GM19351 (cell line): ENCODE data around the gene KDM4B.
"Not testable (repeated sequence)": the region's sequence is repeated elsewhere in the genome, so short reads cannot be mapped to it uniquely, and the experiment has no call there.

Experiments
- ATAC-seq: cut with Tn5 transposase; IDR thresholded peaks from one replicate; pipeline ENCODE4 v1.9.1; 2021; ENCODE audit warnings: mild to moderate bottlenecking, moderate library complexity; ENCODE audit not compliant: unreplicated experiment

KDM4B gene

DNA sequence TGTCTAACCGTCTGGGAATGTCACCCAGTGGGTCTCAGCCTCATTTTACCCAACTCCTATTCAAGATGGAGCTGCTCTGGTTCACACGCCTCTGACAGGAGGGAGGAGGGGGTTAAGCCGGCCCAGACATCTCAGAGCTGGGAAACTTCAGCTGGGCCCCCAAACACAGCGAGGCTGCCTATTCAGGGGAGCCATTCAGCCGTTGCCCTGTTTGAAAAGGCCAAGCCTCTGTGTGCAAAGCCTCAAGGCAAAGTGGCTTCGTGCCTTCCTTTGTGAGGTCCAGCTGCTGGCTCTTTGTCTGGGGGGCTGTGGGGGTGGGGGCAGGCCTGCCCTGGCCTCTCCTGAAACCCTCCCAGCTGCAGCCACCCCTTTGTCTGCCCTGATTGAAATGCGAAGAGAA lies 224.3 kb downstream of the KDM4B start:
- ATAC-seq, result no peak

DNA sequence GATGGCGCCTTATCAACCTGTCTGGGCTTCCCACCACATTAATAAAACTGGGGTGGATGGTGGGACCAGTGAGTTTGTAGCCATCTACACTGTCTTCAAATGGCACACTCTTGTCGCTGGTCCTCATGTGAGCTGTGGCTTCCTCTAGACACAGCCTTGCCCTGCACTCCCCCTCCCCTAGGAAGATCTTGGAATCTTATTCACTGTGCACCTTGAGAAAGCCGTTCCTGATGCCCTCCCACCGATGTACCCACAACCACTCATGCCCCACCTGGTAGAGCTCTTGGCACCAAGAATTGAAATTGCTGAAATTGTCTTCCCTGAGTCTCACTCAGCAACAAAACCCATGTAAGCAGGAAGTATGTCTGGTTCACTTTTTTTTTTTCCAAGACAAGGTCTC lies 225.7 kb downstream of the KDM4B start:
- ATAC-seq, result no peak

- not testable (repeated sequence) for ATAC-seq
These were observed 226.7 kb downstream of the KDM4B start for GRCh38 chr19:5195587-5195986.

DNA sequence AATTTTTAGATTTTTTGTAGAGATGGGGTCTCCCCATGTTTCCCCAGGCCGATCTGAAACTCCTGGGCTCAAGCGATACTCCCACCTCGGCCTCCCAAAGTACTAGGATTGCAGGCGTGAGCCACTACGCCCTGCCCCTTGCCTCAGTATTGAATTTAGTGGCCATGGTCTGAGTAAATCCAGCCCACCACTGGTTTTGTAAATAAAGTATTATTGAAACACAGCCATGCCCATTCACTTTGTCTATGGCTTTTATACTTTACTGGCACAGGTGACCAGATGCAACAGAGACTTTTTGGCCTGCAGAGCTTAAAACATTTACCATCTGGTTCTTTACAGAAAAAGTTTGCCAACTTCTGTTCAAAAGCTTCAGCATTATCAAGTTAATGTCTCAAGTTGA lies 227.9 kb downstream of the KDM4B start:
- ATAC-seq, result no peak

DNA sequence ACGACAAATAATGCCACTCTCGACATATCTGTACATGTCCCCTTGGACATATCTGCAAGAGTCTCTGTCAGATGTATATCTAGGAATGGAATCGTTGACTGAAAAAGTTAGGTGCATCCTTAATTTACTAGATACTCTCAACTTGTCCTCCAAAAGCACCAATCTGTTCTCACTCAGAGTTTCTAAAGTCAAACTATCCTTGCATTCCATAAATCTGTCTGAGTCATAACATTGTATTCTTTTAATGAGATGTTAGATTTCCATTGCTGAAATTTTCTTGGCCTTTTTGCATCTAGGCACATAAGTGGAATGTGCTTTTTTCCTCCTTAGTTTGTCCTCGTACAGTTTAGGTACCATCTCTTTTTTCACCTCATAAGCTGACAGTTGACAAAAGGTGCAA lies 231.9 kb downstream of the KDM4B start:
- no peak for ATAC-seq

DNA sequence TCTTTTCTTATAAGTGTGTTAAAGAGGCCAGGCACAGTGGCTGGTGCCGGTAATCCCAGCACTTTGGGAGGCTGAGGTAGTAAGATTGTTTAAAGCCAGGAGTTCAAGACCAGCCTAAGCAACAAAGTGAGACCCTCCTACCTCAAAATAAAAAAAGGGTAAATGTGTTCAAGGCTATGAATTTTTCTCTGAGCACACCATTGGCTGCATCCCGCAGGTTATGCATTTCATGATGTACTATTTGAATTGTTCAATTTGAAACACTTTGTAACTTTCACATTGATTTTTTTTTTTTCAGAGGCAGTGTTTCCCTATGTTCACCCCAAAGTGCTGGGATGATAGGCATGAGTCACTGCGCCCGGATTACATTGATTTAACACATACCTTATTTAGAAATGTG lies 233.6 kb downstream of the KDM4B start:
- ATAC-seq, result no peak
